Heart left ventricle (tissue), 13 donors: ENCODE results near the gene PRDM7.

ENCODE experiments used
- CTCF ChIP-seq, 12 donors: fragments of 200-600 bp; sonication (generic) in 4 of 12; IDR thresholded peaks; one replicate each; pipeline versions ENCODE4 v1.5.0 to v1.8.0; 2018 to 2022; ENCODE audit warnings: antibody characterized with exemption in 12 of 12, mild to moderate bottlenecking in 5 of 12
- POLR2A ChIP-seq, 2 donors: fragments of 450-650 bp; IDR thresholded peaks; one replicate each; pipeline ENCODE4 v1.6.1; 2017; ENCODE audit warnings: antibody characterized with exemption in 2 of 2, mild to moderate bottlenecking in 2 of 2, moderate library complexity in 2 of 2
- donor health status: ischemic (EF 13 %, LVEDD 7.1; RV severe dilation, severe dysfunction).
- donor health status: DM: no; HTN: yes; CAD: no.
- donor health status: DM: no; HTN: no; CAD: no.
- donor health status: ischemic (EF 25% LVEDD 6.9; RV normal size, moderate dysfunction).
- donor health status: ischemic (EF 25% LVEDD 5.7; RV mildly dilated, moderate dysfunction).
- donor health status: ischemic (EF 35%, LVEDD 5.7; RV mildly dilated, moderate dysfunction).
- donor health status: nonischemic (EF 11% LVEDD 7.7; RV severe dilation, severe dysfunction).
- donor health status: DM: yes; HTN: yes; CAD: no.
- donor health status: PGD.
- donor health status: ischemic (EF 29% LVEDD 5.4; RV normal size, mild dysfunction).
- donor health status: nonischemic (EF 23%, LVEDD 6.1; RV moderate dilation, normal function).

GRCh38 chr16:90027611-90028010 lies 49.5 kb downstream of the PRDM7 start:
- TF ChIP-seq POLR2A (IDR thresholded peaks at IDR 0.05) (no peak), CTCF (IDR thresholded peaks at IDR 0.05) (no peak)
